HepG2 (cell line): ENCODE results near the gene C11orf24. TPM values are rescaled to one million over a fixed set of nuclear protein-coding genes. Genes with fewer than 3 reads are reported as not detected.
A peak's percentile ranks its signal among the peaks of the same experiment; 100 is the strongest.

Experiments used
- ASH2L ChIP-seq: fragments of 300-600, 200-600 bp; sonication (generic); IDR thresholded peaks from 2 replicates; pipeline ENCODE4 v1.7.0; 2017; ENCODE audit warnings: low read depth, mild to moderate bottlenecking, moderate library complexity, mixed read lengths, low read length; ENCODE audit not compliant: insufficient read length
- BATF2 ChIP-seq: sonication (generic); formaldehyde crosslinking; IDR thresholded peaks from 2 replicates; pipeline ENCODE4 v1.8.0; 2022; ENCODE audit warnings: mild to moderate bottlenecking, missing genetic modification reagents, moderate library complexity
- DZIP1 ChIP-seq: sonication (generic); formaldehyde crosslinking; IDR thresholded peaks from 2 replicates; pipeline ENCODE4 v1.5.0; 2020; ENCODE audit warnings: mild to moderate bottlenecking, missing genetic modification reagents
- GRHL1 ChIP-seq: sonication (generic); formaldehyde crosslinking; conservative IDR thresholded peaks from 2 replicates; pipeline ENCODE4 v1.8.0; 2022; ENCODE audit warnings: missing genetic modification reagents
- HOXA3 ChIP-seq: sonication (generic); formaldehyde crosslinking; IDR thresholded peaks from 2 replicates; pipeline ENCODE4 v1.5.0; 2020; ENCODE audit warnings: missing genetic modification reagents
- ISX ChIP-seq: sonication (generic); formaldehyde crosslinking; conservative IDR thresholded peaks from 2 replicates; pipeline ENCODE4 v1.5.0; 2020; ENCODE audit warnings: missing genetic modification reagents
- KDM6A ChIP-seq: IDR thresholded peaks from 2 replicates; pipeline ENCODE4 v1.6.1; 2016; ENCODE audit warnings: low read depth
- KLF12 ChIP-seq: sonication (generic); formaldehyde crosslinking; IDR thresholded peaks from 2 replicates; pipeline ENCODE4 v1.4.0; 2020; ENCODE audit warnings: missing genetic modification reagents, borderline replicate concordance
- MAFG ChIP-seq: sonication (generic); formaldehyde crosslinking; IDR thresholded peaks from 2 replicates; pipeline ENCODE4 v1.5.1; 2020; ENCODE audit warnings: mild to moderate bottlenecking, missing genetic modification reagents
- MIXL1 ChIP-seq: IDR thresholded peaks from 2 replicates; pipeline ENCODE4 v1.6.1; 2016
- MXD3 ChIP-seq: IDR thresholded peaks from 2 replicates; pipeline ENCODE4 v1.6.1; 2016; ENCODE audit warnings: mild to moderate bottlenecking, missing biosample characterization, missing genetic modification reagents
- MXI1 ChIP-seq: IDR thresholded peaks from 3 replicates; pipeline ENCODE4 v1.6.1; 2012; ENCODE audit warnings: low read depth, low read length, inconsistent platforms, borderline replicate concordance
- PHF20 ChIP-seq: sonication (generic); formaldehyde crosslinking; IDR thresholded peaks from 2 replicates; pipeline ENCODE4 v1.5.0; 2020; ENCODE audit warnings: mild to moderate bottlenecking, missing genetic modification reagents
- SNAI1 ChIP-seq: sonication (generic); formaldehyde crosslinking; IDR thresholded peaks from 2 replicates; pipeline ENCODE4 v1.5.0; 2020; ENCODE audit warnings: mild to moderate bottlenecking, missing genetic modification reagents, borderline replicate concordance
- SNAPC5 ChIP-seq: sonication (generic); formaldehyde crosslinking; IDR thresholded peaks from 2 replicates; pipeline ENCODE4 v1.8.1; 2023; ENCODE audit warnings: mild to moderate bottlenecking, missing genetic modification reagents, borderline replicate concordance
- ZBTB3 ChIP-seq: sonication (generic); formaldehyde crosslinking; IDR thresholded peaks from 2 replicates; pipeline ENCODE4 v1.4.0; 2020; ENCODE audit warnings: low read depth, mild to moderate bottlenecking, moderate library complexity, missing genetic modification reagents, borderline replicate concordance
- ZC3H13 ChIP-seq: sonication (generic); formaldehyde crosslinking; IDR thresholded peaks from 2 replicates; pipeline ENCODE4 v1.8.1; 2023; ENCODE audit warnings: mild to moderate bottlenecking, missing genetic modification reagents, moderate library complexity
- ZNF235 ChIP-seq: sonication (generic); formaldehyde crosslinking; IDR thresholded peaks from 2 replicates; pipeline ENCODE4 v1.8.1; 2023; ENCODE audit warnings: mild to moderate bottlenecking, missing genetic modification reagents, borderline replicate concordance
- ZNF44 ChIP-seq: sonication (generic); formaldehyde crosslinking; IDR thresholded peaks from 2 replicates; pipeline ENCODE4 v1.5.1; 2020; ENCODE audit warnings: mild to moderate bottlenecking, missing genetic modification reagents
- ZNF644 ChIP-seq: IDR thresholded peaks from 2 replicates; pipeline ENCODE4 v1.6.1; 2016; ENCODE audit warnings: low read depth
- ZNF747 ChIP-seq: sonication (generic); formaldehyde crosslinking; IDR thresholded peaks from 2 replicates; pipeline ENCODE4 v1.8.1; 2023; ENCODE audit warnings: missing genetic modification reagents, mild to moderate bottlenecking, borderline replicate concordance
- ZNF75D ChIP-seq: sonication (generic); formaldehyde crosslinking; IDR thresholded peaks from 2 replicates; pipeline ENCODE4 v1.8.1; 2023; ENCODE audit warnings: missing genetic modification reagents, mild to moderate bottlenecking, borderline replicate concordance
- ZSCAN5A ChIP-seq: sonication (generic); formaldehyde crosslinking; IDR thresholded peaks from 2 replicates; pipeline ENCODE4 v1.8.0; 2022; ENCODE audit warnings: mild to moderate bottlenecking, missing genetic modification reagents, borderline replicate concordance
- polyA plus RNA-seq, 8 experiments: library from polyadenylated mRNA; depleted of rRNA in 3 of 8; stranded (reverse) in 7 of 8; unstranded in 1 of 8; fragments of >200 nt; fragmentation: Illumina TruSeq in 4 of 8; extraction: Trizol in 4 of 8; gene quantifications; 2 replicates each; pipeline versions ENCODE4 v1.2.1 to v1.2.3, GENCODE V29; 2011 to 2016; ENCODE audit warnings: low read depth in 4 of 8, missing spikeins in 1 of 8, mixed read lengths in 1 of 8; ENCODE audit not compliant: insufficient read depth in 1 of 8
- total RNA-seq, 5 experiments: library from RNA; depleted of rRNA; stranded (reverse); fragments of >200 nt; fragmentation: Illumina TruSeq; extraction: Trizol; gene quantifications; 2 replicates each; pipeline ENCODE4 v1.2.3, GENCODE V29; 2016; ENCODE audit warnings: low read depth in 1 of 5

C11orf24 gene
- total and polyA plus RNA-seq, 2 of the 13 experiments (the other 11 are each of a cell fraction or from before 2014, with no cell fraction given): 52.9 to 55.5 TPM

- TF ChIP-seq SNAI1: peak; percentile 3; the same call in 1 of the 2 replicates
- TF ChIP-seq MIXL1 (CRISPR knock-in tag): peak; percentile 7; the same call in 1 of the 2 replicates
- no peak for TF ChIP-seq ZBTB3 (CRISPR knock-in tag)
- no peak for TF ChIP-seq ZNF747 (CRISPR knock-in tag)
- no peak for TF ChIP-seq ZSCAN5A (CRISPR knock-in tag)
- no peak for TF ChIP-seq DZIP1 (CRISPR knock-in tag)
- TF ChIP-seq BATF2 (CRISPR knock-in tag): 0 out of 2 replicates have a peak, but pooled peaks have one; percentile 32
- TF ChIP-seq SNAPC5 (CRISPR knock-in tag): no peak
- TF ChIP-seq ZNF644 (CRISPR knock-in tag): no peak
- no peak for TF ChIP-seq MXD3 (CRISPR knock-in tag)
- no peak for TF ChIP-seq ZNF44 (CRISPR knock-in tag)
- no peak for TF ChIP-seq ISX (CRISPR knock-in tag)
- TF ChIP-seq PHF20 (CRISPR knock-in tag): no peak
- TF ChIP-seq GRHL1: no peak
- TF ChIP-seq ZNF235 (CRISPR knock-in tag): no peak
- peak; percentile 45 for TF ChIP-seq ASH2L
- TF ChIP-seq ZC3H13: no peak
- no peak for TF ChIP-seq MAFG (CRISPR knock-in tag)
- TF ChIP-seq KLF12 (CRISPR knock-in tag): no peak
- TF ChIP-seq KDM6A (CRISPR knock-in tag): no peak
- TF ChIP-seq ZNF75D (CRISPR knock-in tag): no peak
- peak; percentile 30; the same call in 1 of the 3 replicates for TF ChIP-seq MXI1
- TF ChIP-seq HOXA3: 0 out of 2 replicates have a peak, but pooled peaks have one; percentile 0
These were observed 571 bp downstream of the C11orf24 start (continued) for GRCh38 chr11:68271023-68271780.
